ENCODE measurements around the gene PPM1L.

Gene PPM1L

DNA sequence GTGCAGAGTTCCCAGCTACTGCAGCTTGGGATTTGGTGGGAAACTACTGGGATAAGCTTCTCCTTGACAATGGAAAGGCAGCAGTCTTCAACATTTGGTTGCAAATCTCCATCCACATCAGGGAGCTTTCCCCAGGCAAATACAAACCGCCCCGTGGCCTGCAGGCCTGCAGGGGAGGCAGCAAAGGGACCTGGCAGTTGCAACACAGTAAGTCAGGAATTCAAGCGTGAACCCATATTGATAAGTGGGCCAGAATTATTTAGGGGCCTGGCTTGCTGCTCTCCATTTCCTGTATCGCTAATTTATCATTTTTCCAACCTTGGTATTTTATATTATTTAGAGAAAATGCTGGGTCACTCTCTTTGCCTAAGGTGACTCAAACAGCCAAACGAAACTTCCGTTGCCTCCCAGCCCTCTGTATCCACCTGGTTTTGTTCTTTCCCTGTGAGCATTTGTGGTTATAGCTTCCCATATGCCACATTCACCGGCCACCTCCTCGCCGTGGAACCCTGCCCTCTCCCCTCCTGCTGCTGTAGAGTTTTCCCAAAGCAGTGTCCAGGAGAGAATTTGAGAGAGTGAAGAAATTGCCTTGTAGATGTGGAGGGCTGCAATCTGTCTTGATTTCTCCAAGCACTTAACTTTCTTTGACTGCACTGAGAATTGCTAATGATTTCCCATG lies 314.4 kb downstream of the PPM1L start:
- H3K9me3 Mint-ChIP-seq: no peaks in the 10 kb centered on the region
- no peaks in the 10 kb centered on the region for H3K4me1 Mint-ChIP-seq
- no peak overlapping the region for H3K4me3 Mint-ChIP-seq
- H3K27me3 Mint-ChIP-seq: no peaks in the 10 kb centered on the region
- H3K36me3 Mint-ChIP-seq: peaks cover 1% of the 10 kb centered on the region
- H3K27ac Mint-ChIP-seq: no peak overlapping the region

DNA sequence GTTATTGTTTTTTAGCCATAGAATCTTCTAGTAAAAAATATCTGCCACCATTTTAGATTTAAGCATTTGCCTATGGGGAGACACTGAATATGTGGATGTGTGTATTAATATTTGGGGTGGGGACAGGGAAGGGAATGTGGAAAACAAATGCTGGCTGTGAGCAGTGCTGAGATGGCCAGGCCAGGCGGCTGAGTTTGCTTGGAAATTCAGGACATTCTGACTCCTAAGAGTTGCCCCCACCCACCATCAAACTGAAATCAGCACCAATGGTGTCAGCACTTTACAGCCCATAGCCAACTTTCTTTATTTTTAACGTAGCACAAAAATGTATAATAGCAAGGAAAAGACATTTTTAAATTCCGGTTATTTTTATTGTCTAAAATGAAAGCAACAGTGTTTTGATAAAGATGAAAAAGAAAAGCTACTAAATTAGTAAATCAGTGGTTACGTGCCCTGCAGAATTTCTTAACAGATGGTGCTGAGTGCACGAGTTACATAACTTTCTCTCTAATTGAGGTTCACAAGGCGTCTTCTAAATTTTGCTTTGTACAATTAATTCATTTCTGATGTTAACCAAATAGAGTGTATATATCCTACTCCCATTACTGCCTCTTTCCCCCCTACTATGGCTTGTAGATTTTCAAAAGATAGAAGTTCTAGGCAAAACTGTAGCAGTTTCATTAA lies 315.1 kb downstream of the PPM1L start:
- no peaks in the 10 kb centered on the region for H3K27me3 Mint-ChIP-seq
- no peak overlapping the region for H3K27ac Mint-ChIP-seq
- H3K36me3 Mint-ChIP-seq: peaks cover 1% of the 10 kb centered on the region
- no peaks in the 10 kb centered on the region for H3K9me3 Mint-ChIP-seq
- H3K4me3 Mint-ChIP-seq: no peak overlapping the region
- H3K4me1 Mint-ChIP-seq: no peaks in the 10 kb centered on the region

DNA sequence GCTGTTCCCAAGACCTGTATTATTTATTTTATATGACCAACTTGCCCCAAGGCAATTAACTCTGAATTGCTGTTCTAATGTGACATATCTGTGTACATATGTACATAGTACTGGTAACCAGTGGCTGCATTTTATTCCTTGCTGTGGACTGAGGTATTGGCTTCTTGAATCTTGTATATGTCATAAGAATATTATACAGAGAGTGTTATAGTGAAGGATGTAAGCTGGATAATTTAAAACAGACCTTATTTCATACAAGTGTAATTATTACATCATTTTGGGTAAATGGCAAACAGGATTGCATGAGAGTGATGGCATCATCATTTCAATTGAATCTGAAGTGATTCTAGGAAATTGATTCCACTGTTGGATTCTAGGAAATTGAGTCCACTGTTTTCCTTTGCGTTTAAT lies 316.2 kb downstream of the PPM1L start:
- Mint-ChIP-seq H3K4me3 (no peak overlapping the region), H3K36me3 (peaks cover 1% of the 10 kb centered on the region), H3K27ac (no peak overlapping the region), H3K27me3 (no peaks in the 10 kb centered on the region), H3K4me1 (no peaks in the 10 kb centered on the region), H3K9me3 (no peaks in the 10 kb centered on the region)

DNA sequence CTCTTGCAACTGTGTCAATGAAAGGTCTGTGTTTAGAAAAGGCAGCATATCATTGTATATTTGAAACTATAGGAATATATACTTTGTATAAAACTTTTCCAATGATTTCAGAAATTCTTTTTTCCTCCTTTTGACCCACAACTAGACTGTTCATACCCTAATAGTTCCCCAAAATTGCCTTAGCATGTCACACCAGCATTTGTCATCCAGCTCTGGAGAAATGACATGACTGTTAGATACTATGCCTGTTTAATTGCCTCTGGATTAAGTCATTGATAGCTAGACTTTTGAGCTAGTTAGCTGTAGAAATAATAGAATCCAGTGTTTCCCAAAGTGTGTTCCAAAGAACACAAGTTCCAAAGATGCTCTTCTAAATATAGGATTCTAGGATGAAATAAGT lies 316.7 kb downstream of the PPM1L start:
- H3K36me3 Mint-ChIP-seq: peaks cover 1% of the 10 kb centered on the region
- no peaks in the 10 kb centered on the region for H3K9me3 Mint-ChIP-seq
- H3K27ac Mint-ChIP-seq: no peak overlapping the region
- no peaks in the 10 kb centered on the region for H3K27me3 Mint-ChIP-seq
- no peak overlapping the region for H3K4me3 Mint-ChIP-seq
- no peaks in the 10 kb centered on the region for H3K4me1 Mint-ChIP-seq

DNA sequence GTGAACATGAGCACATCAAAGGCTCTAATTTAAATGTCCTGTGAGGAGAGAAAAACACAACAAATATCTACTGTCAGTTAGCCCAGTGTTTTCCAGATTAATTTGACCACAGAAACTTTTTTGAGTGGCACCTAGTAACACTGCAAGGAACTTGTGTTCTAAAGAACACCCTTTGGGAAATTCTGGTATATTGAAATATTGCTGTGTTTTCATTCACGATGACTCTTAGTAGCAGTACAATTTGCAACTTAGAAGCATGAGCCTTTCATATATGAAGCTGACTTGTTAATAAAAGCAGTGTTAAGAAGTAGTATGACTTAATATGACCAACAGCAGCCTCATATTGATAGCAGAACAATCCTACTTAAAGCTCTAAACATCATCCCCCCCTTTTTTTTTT lies 317.1 kb downstream of the PPM1L start:
- H3K4me3 Mint-ChIP-seq: no peak overlapping the region
- no peaks in the 10 kb centered on the region for H3K9me3 Mint-ChIP-seq

DNA sequence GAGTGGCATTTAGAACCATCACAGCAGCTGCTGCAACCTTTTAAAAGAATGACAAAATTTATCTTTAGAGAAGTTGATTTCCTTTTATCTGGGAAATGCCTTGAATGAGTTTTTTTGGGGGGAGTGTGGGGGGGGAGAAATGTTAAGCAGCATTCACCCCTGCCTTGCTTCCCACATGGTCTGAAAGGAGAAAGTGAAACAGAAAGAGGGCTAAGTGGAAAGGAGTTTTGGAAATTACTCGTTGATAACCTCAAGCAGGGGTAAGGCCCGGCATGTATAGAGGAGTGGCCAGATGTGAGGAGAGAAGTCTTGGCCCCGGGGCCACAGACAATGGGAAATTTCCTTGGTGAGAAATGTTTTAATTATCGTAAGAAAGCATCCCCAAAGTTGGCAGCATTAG lies 325.6 kb downstream of the PPM1L start:
- Mint-ChIP-seq H3K4me3 (no peak overlapping the region), H3K4me1 (no peaks in the 10 kb centered on the region), H3K27ac (no peak overlapping the region), H3K27me3 (no peaks in the 10 kb centered on the region), H3K36me3 (no peaks in the 10 kb centered on the region), H3K9me3 (no peaks in the 10 kb centered on the region)

More for the DNA sequence above, 317.1 kb downstream of the PPM1L start:
- Mint-ChIP-seq H3K4me1 (no peaks in the 10 kb centered on the region), H3K36me3 (peaks cover 1% of the 10 kb centered on the region), H3K27ac (no peak overlapping the region), H3K27me3 (no peaks in the 10 kb centered on the region)

DNA sequence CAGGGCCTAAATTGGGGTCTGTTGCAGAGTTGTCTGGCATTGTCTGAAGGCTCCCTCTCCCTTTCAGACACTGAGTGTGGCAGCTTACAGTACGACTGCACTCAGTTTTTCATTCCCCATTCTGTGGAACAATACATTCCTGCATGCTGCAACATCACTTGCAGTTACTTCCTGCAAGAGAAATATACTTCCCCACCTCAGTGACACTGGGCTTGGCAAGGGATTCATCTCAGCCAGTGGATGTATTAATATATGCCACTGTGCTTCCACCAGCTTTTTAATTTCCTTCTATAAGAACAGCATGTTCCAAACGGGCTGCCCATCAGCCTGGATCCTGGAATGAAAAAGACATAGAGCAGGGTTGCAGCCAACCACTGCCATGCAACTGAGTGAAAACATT lies 326.0 kb downstream of the PPM1L start:
- no peaks in the 10 kb centered on the region for H3K9me3 Mint-ChIP-seq

DNA sequence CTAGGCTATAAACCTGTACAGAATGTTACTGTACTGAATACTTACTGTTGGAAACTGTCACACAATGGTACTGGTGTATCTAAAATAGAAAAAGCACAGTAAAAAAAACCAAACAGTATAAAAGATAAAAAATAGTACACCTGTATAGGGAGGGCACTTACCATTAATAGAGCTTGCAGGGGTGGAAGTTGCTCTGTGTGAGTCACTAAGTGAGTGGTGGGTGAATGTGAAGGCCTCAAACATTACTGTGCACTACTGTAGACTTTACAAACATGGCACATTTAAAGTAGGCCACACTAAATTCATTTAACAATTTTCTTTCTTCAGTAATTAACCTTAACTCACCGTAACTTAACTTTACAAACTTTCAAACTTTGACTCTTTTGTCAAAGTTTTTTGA lies 327.1 kb downstream of the PPM1L start:
- H3K36me3 Mint-ChIP-seq: no peaks in the 10 kb centered on the region
- no peaks in the 10 kb centered on the region for H3K4me1 Mint-ChIP-seq
- H3K27me3 Mint-ChIP-seq: no peaks in the 10 kb centered on the region
- H3K27ac Mint-ChIP-seq: no peak overlapping the region
- no peak overlapping the region for H3K4me3 Mint-ChIP-seq
- H3K9me3 Mint-ChIP-seq: no peaks in the 10 kb centered on the region

More for the DNA sequence above, 326.0 kb downstream of the PPM1L start:
- Mint-ChIP-seq H3K4me1 (no peaks in the 10 kb centered on the region), H3K36me3 (no peaks in the 10 kb centered on the region), H3K4me3 (no peak overlapping the region), H3K27me3 (no peaks in the 10 kb centered on the region), H3K27ac (no peak overlapping the region)

DNA sequence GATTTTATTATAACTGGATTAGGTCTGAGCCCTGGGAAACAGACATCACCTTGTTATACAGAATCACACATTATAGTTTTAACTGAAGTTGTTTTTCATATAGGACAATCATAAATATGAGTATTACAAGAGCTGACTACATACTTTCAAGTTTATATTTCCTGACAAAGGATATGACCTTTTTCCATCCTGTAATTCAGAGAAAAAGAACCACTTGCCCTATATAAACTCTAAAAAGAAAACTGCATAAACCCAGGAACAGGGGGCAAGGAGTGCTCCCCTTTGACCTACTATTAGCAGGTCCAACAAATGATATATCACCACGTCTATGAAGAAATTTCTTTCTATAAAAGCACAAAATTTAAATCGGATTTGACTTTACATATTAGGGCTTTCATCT lies 328.2 kb downstream of the PPM1L start:
- H3K27me3 Mint-ChIP-seq: no peaks in the 10 kb centered on the region
- H3K4me3 Mint-ChIP-seq: no peak overlapping the region
- no peaks in the 10 kb centered on the region for H3K36me3 Mint-ChIP-seq
- no peaks in the 10 kb centered on the region for H3K4me1 Mint-ChIP-seq
- H3K27ac Mint-ChIP-seq: no peak overlapping the region
- no peaks in the 10 kb centered on the region for H3K9me3 Mint-ChIP-seq

DNA sequence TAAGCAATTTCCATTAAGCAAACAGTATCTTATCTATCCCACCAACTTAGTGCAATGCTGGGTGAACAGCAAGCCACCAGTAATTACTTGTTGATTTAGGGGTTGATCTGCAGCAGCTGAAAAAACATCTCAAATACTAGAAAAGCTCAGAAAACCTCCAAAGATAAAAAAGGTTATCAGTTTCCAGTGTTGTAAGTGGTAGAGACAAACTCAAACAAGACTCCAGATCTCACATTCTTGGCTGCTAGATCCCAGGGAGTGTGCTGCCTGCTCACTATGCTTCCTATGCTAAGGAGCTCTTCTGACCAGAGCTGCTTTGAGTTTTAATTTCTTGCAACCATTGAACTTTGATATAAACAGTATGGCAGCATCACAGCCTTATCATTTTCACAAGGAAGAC lies 337.9 kb downstream of the PPM1L start:
- no peaks in the 10 kb centered on the region for H3K4me1 Mint-ChIP-seq
- no peaks in the 10 kb centered on the region for H3K27me3 Mint-ChIP-seq
- no peaks in the 10 kb centered on the region for H3K9me3 Mint-ChIP-seq
- H3K27ac Mint-ChIP-seq: no peak overlapping the region
- no peak overlapping the region for H3K4me3 Mint-ChIP-seq
- H3K36me3 Mint-ChIP-seq: no peaks in the 10 kb centered on the region

DNA sequence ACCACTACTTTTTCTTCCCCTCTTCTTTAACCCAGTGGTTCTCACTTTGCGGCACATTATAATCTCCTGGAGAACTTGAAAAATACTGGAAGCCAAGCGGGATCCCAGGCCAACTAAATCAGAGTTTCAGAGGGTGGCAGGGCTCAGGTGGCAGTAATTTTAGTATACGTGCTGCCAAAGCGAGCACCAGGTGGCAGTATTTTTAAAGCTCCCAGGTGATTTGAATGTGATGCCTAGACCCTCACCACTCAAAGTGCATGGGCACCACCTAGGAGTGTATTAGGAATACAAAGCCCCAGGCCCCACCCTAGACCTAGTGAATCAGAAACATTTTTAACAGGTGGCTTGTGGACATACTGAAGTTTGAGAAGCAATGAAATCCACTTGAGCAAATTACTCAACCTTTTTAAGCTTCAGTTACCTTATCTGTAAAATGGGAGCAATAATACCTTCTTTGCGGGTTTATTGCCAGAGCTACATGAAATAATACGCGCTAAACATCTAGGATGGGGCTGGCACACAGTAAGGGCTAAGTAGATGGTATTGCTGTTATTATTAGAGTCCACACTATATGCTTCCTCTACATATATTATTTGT lies 340.8 kb downstream of the PPM1L start:
- Mint-ChIP-seq H3K4me1 (no peaks in the 10 kb centered on the region), H3K36me3 (no peaks in the 10 kb centered on the region), H3K4me3 (no peak overlapping the region), H3K27me3 (no peaks in the 10 kb centered on the region), H3K9me3 (no peaks in the 10 kb centered on the region), H3K27ac (no peak overlapping the region)

DNA sequence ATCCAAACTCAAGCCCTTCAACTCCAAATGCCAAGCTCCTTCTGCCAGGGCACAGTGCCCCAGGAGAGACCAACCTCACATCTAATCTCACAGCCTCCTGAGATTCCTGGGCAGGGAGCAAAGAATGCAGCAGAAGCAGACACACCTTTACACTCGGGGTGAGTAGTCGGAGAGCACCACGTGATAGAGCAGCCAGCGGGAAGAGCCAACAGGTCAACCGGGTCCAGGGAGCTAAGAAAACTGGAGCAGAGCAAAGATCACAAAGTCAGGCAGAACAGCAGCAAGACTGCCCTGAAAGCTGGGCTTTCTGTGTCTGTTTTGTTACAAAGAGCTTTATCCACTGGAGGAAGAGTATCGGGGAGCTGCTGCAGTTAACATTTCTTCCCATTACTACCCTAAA lies 345.0 kb downstream of the PPM1L start:
- Mint-ChIP-seq H3K4me1 (peaks cover 8% of the 10 kb centered on the region), H3K9me3 (no peaks in the 10 kb centered on the region), H3K27me3 (peaks cover 11% of the 10 kb centered on the region), H3K4me3 (no peak overlapping the region), H3K27ac (no peak overlapping the region), H3K36me3 (no peaks in the 10 kb centered on the region)

DNA sequence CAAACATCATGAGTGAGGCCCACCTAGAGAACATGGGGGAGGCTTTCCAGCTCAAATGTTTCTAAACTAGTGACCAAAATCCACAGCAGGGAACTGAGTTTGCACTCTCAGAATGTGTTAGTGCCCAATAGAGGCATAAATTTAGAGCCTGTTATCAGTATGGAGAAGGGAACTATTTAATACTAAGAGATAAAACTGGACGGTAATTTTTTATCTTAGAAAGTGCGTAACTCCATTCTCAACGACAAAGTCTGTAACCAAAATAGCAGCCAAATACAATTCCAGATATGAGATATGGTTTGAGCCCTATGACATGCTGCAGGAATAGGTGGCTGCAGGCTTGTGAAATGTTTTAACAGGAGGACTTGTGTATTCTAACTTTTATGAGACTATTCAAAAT lies 345.6 kb downstream of the PPM1L start:
- Mint-ChIP-seq H3K4me3 (no peak overlapping the region), H3K27me3 (peaks cover 11% of the 10 kb centered on the region), H3K4me1 (peaks cover 9% of the 10 kb centered on the region), H3K27ac (no peak overlapping the region), H3K9me3 (no peaks in the 10 kb centered on the region), H3K36me3 (no peaks in the 10 kb centered on the region)

DNA sequence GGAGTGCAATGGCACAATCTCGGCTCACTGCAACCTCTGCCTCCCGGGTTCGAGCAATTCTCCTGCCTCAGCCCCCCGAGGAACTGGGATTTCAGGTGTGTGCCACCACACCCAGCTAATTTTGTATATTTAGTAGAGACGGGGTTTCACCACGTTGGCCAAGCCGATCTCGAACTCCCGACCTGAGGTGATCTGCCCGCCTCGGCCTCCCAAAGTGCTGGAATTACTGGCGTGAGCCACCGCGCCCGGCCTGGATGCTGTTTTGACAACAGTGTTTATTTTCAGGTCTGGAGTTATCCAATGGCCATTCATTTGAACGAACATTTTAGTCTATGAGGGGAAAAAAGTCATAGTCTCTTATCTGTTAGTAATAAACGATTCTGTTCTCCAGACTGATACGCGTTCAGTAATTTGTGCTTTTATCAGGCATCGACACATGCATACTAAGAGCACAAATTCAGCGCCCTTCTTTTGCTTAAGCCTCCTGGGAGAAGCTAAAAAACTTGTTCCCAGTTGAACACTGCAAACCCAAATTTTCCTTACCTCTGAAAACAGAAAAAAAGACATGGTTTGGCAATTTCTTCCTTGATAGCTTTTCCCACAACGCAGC lies 347.9 kb downstream of the PPM1L start:
- H3K27me3 Mint-ChIP-seq: peaks cover 15% of the 10 kb centered on the region
- H3K27ac Mint-ChIP-seq: no peak overlapping the region
- no peaks in the 10 kb centered on the region for H3K9me3 Mint-ChIP-seq
- peak overlapping the region; percentile 70 for H3K4me3 Mint-ChIP-seq
- no peaks in the 10 kb centered on the region for H3K36me3 Mint-ChIP-seq
- H3K4me1 Mint-ChIP-seq: peaks cover 9% of the 10 kb centered on the region

DNA sequence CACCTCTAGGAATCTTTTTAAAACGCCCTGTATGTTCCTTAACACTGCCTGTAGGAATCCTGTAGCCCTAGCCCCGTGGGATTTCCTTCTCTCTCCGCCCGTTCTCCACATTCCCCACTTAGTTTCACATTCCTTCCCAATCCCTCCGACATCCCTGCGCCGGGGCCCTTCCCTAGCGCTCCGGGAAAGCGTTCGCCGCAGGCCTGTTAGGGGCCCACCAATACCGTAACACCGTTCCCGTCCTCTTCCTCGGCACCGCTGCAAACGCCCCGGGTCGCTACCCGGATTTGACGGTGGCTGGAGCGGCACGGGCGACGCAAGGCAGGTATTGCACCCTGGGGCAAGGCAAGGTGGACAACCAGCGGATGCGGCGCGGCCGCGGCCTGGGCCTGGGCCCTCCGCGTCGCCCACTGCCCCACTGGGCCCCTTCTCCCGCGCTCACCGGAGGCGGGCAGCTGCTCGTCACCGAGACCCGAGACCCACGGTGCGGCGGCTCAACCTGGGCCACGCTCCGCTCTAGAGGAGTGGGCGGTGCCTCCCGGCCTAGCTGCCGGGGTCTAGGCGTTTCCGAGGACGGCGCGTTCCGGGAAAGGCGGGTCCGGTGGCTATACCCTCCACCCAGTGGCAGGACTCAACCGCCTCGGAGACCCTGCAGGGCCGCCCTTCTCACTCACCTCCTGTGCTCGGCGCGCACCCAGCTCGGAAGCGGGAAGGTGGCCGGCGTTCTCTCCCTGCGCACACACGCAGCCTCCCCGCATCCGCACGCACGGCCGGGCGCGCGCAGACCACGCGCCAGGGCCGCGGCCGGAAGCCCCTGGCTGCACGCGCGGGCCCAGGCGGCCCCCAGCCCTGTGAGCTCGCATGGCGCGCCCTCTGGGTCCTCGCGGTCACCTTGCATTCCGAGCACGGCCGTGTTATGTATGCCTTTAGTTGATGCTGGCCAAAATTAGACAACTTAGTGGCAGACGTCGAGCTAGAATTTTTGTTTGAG lies 348.8 kb downstream of the PPM1L start, which contains the start of gene B3GALNT1:
B3GALNT1 (minus strand) TSS at position 789 of the 991 bp plus-strand sequence. CDS start 18,595 bp downstream, outside the sequence.
- Mint-ChIP-seq H3K27ac (peak within 1 kb of the TSS; percentile 26), H3K4me1 (peaks cover 9% of the 10 kb centered on the region), H3K9me3 (no peaks in the 10 kb centered on the region), H3K36me3 (no peaks in the 10 kb centered on the region), H3K27me3 (peaks cover 18% of the 10 kb centered on the region), H3K4me3 (peak within 1 kb of the TSS; percentile 70)
